K562 (cell line): ENCODE results near the gene THAP5. TPM values are rescaled to one million over a fixed set of nuclear protein-coding genes. Genes with fewer than 3 reads are reported as not detected.

Experiments used
- ATAC-seq: fragments of 200-7000 bp; cut with Tn5 transposase; 3 replicates; pipeline ENCODE4 v1.9.1; 2020; ENCODE audit warnings: moderate library complexity
- BruUV-seq: library from RNA; stranded (reverse); fragments of 400-500 nt; replicated peaks from 2 replicates; lab custom pipeline; 2021; lab: Mats Ljungman, UMichigan
- CTCF ChIA-PET: fragments of 300-600 bp; formaldehyde crosslinking; extraction: SDS; loops from one replicate; lab custom pipeline; 2021; ENCODE audit warnings: low intra/inter-chr PET ratio; lab: Yijun Ruan, JAX
- POLR2A ChIA-PET: fragments of 300-600, 350-650 bp; sonication (Branson Sonifier 250); formaldehyde crosslinking; extraction: SDS; loops from one replicate; lab custom pipeline; 2021; ENCODE audit warnings: antibody characterized with exemption, inconsistent platforms; lab: Yijun Ruan, JAX
- DNase-seq, 4 experiments: peaks; one replicate each; pipeline versions ENCODE4 v3.0.0 to v3.0.0-alpha.2; 2011 to 2018; ENCODE audit warnings: low spot score in 3 of 4, mixed read lengths in 3 of 4; ENCODE audit errors: extremely low read depth in 1 of 4
- FAIRE-seq: peaks from 2 replicates; lab custom pipeline; 2011; peaks lifted over from hg19 to GRCh38; lab: Jason Lieb, UNC
- H2AFZ ChIP-seq: 2 replicates; pipeline ENCODE4 v1.6.0; 2011; ENCODE audit warnings: low read depth, low read length, control low read depth, inconsistent platforms
- H3K27ac ChIP-seq: fragments of 200-600 bp; 3 replicates; pipeline ENCODE4 v1.8.0; 2011; ENCODE audit warnings: low read depth, mild to moderate bottlenecking, control low read depth, inconsistent platforms, low read length, moderate library complexity, mixed read lengths; ENCODE audit errors: extremely low read depth
- H3K27me3 ChIP-seq, 2 experiments: fragments of 300-600 bp in 1 of 2; 2 replicates in 1 of 2; 3 replicates in 1 of 2; pipeline versions ENCODE4 v1.6.0 to v1.8.0; 2011; ENCODE audit warnings: inconsistent platforms in 2 of 2, low read length in 2 of 2, mild to moderate bottlenecking in 1 of 2, mixed read lengths in 1 of 2, moderate library complexity in 1 of 2; ENCODE audit not compliant: control insufficient read depth in 2 of 2, insufficient read depth in 2 of 2
- H3K36me3 ChIP-seq: fragments of 300-600 bp; 3 replicates; pipeline ENCODE4 v1.8.0; 2011; ENCODE audit warnings: mild to moderate bottlenecking, low read length, inconsistent platforms; ENCODE audit not compliant: control insufficient read depth, insufficient read depth
- H3K4me1 ChIP-seq, 2 experiments: fragments of 200-600 bp in 1 of 2; replicated peaks in 1 of 2; 2 replicates in 1 of 2; 3 replicates in 1 of 2; pipeline versions ENCODE4 v1.5.1 to v1.8.0; 2011; ENCODE audit warnings: inconsistent platforms in 2 of 2, low read length in 2 of 2, mild to moderate bottlenecking in 1 of 2, mixed read lengths in 1 of 2, moderate library complexity in 1 of 2; ENCODE audit not compliant: control insufficient read depth in 2 of 2, insufficient read depth in 2 of 2
- H3K4me2 ChIP-seq: 2 replicates; pipeline ENCODE4 v1.6.1; 2011; ENCODE audit warnings: low read length, control low read depth, inconsistent platforms, mixed read lengths; ENCODE audit not compliant: insufficient read depth
- H3K4me3 ChIP-seq: fragments of 200-600 bp; sonication (generic), shearing (Covaris generic); 2 replicates; pipeline ENCODE4 v1.5.1; 2016; ENCODE audit warnings: control low read depth, inconsistent platforms
- H3K79me2 ChIP-seq: fragments of 200-600 bp; 3 replicates; pipeline ENCODE4 v1.8.0; 2011; ENCODE audit warnings: low read length, inconsistent platforms; ENCODE audit not compliant: control insufficient read depth, insufficient read depth
- H3K9ac ChIP-seq, 2 experiments: 2 replicates each; pipeline versions ENCODE4 v1.6.0 to v1.6.1; 2011; ENCODE audit warnings: low read depth in 2 of 2, low read length in 2 of 2, control low read depth in 1 of 2, inconsistent platforms in 1 of 2, mild to moderate bottlenecking in 1 of 2, mixed read lengths in 1 of 2; ENCODE audit not compliant: insufficient read depth in 1 of 2
- H3K9me1 ChIP-seq: one replicate; pipeline ENCODE4 v1.6.0; 2011; ENCODE audit warnings: inconsistent platforms, mild to moderate bottlenecking, low read length, moderate library complexity; ENCODE audit not compliant: control insufficient read depth, insufficient read depth
- H3K9me3 ChIP-seq: replicated peaks from 2 replicates; pipeline ENCODE4 v1.5.1; 2011; ENCODE audit warnings: low read depth, low read length, inconsistent platforms; ENCODE audit not compliant: control insufficient read depth, insufficient read depth
- H4K20me1 ChIP-seq: replicated peaks from 2 replicates; pipeline ENCODE4 v1.6.1; 2011; ENCODE audit warnings: low read length, inconsistent platforms, mixed read lengths; ENCODE audit not compliant: control insufficient read depth, insufficient read depth
- ARID3B ChIP-seq: fragments of 250-450 bp; sonication (Bioruptor Pico); IDR thresholded peaks from 2 replicates; pipeline ENCODE4 v1.4.0; 2020; ENCODE audit warnings: borderline replicate concordance
- ASH1L ChIP-seq: fragments of 450-650 bp; IDR thresholded peaks from 2 replicates; pipeline ENCODE4 v1.6.1; 2018; ENCODE audit warnings: borderline replicate concordance, mild to moderate bottlenecking, low read depth; ENCODE audit not compliant: partially characterized antibody
- BHLHE40 ChIP-seq: IDR thresholded peaks from 2 replicates; pipeline ENCODE4 v1.6.1; 2011; ENCODE audit warnings: low read length, improper control_type of control experiment
- CREB1 ChIP-seq, 2 experiments: sonication (generic) in 1 of 2; formaldehyde crosslinking in 1 of 2; IDR thresholded peaks; 2 replicates each; pipeline versions ENCODE4 v1.6.1 to v1.8.0; 2012 to 2022; ENCODE audit warnings: inconsistent platforms in 1 of 2, mild to moderate bottlenecking in 1 of 2, missing genetic modification reagents in 1 of 2, moderate library complexity in 1 of 2
- HBP1 ChIP-seq: fragments of 450-650 bp; formaldehyde crosslinking; IDR thresholded peaks from 2 replicates; pipeline ENCODE4 v1.4.0; 2022; ENCODE audit warnings: missing genetic modification characterization
- MAX ChIP-seq: sonication (generic); formaldehyde crosslinking; IDR thresholded peaks from 2 replicates; pipeline ENCODE4 v1.9.0; 2022; ENCODE audit warnings: mild to moderate bottlenecking, missing genetic modification reagents
- NONO ChIP-seq, 2 experiments: fragments of 200-400 bp in 1 of 2; fragments of 450-650 bp in 1 of 2; formaldehyde crosslinking in 1 of 2; IDR thresholded peaks; 2 replicates each; pipeline ENCODE4 v1.6.1; 2017; ENCODE audit warnings: low read depth in 2 of 2, mild to moderate bottlenecking in 2 of 2, moderate library complexity in 2 of 2, low read length in 1 of 2
- PHF21A ChIP-seq: fragments of 450-650 bp; IDR thresholded peaks from 2 replicates; pipeline ENCODE4 v1.6.1; 2017; ENCODE audit warnings: low read depth, borderline replicate concordance
- POLR2A ChIP-seq: fragments of 450-650 bp; conservative IDR thresholded peaks from 2 replicates; pipeline ENCODE4 v1.6.1; 2016
- PTRF ChIP-seq: fragments of 450-650 bp; IDR thresholded peaks from 2 replicates; pipeline ENCODE4 v1.6.1; 2016; ENCODE audit warnings: mild to moderate bottlenecking, missing genetic modification characterization, missing compliant biosample characterization
- RFX1 ChIP-seq: fragments of 450-650 bp; IDR thresholded peaks from 2 replicates; pipeline ENCODE4 v1.6.1; 2016; ENCODE audit warnings: mild to moderate bottlenecking, moderate library complexity
- SMC3 ChIP-seq: conservative IDR thresholded peaks from 2 replicates; pipeline ENCODE4 v1.6.1; 2011; ENCODE audit warnings: low read depth, low read length, improper control_type of control experiment; ENCODE audit not compliant: insufficient read depth
- TCF7L2 ChIP-seq: fragments of 150-350 bp; IDR thresholded peaks from 2 replicates; pipeline ENCODE4 v1.6.1; 2016; ENCODE audit warnings: low read depth, mild to moderate bottlenecking, low read length, moderate library complexity
- ZBTB26 ChIP-seq: fragments of 450-650 bp; formaldehyde crosslinking; IDR thresholded peaks from 2 replicates; pipeline ENCODE4 v1.4.0; 2022; ENCODE audit warnings: missing genetic modification characterization
- ZBTB5 ChIP-seq: fragments of 450-650 bp; IDR thresholded peaks from 2 replicates; pipeline ENCODE4 v1.6.1; 2017; ENCODE audit warnings: antibody characterized with exemption
- ZNF23 ChIP-seq: fragments of 250-450 bp; sonication (Bioruptor Pico); IDR thresholded peaks from 2 replicates; pipeline ENCODE4 v1.4.0; 2020; ENCODE audit warnings: mild to moderate bottlenecking
- ZNF707 ChIP-seq: fragments of 250-450 bp; sonication (Bioruptor Pico); conservative IDR thresholded peaks from 2 replicates; pipeline ENCODE4 v1.8.0; 2022; ENCODE audit warnings: inconsistent platforms, mild to moderate bottlenecking, moderate library complexity
- WGBS: fragments of 100-300 bp; shearing (Covaris generic); methylation state at CpG from one replicate; pipeline ENCODE4 v1.1.6; 2016; ENCODE audit warnings: low coverage, mixed read lengths; ENCODE audit not compliant: insufficient coverage; ENCODE audit errors: missing lambda C conversion rate; 5-methylcytosine and 5-hydroxymethylcytosine counted together
- in situ Hi-C: fragments of 300-500 bp; cut with MboI; formaldehyde crosslinking; loops from 4 replicates; pipeline ENCODE4 v1.15.0; 2018; ENCODE audit warnings: inconsistent platforms, mixed read lengths
- intact Hi-C: fragments of 100-400 bp; cut with micrococcal nuclease; formaldehyde crosslinking; loops from 2 replicates; pipeline ENCODE4 v1.14.2; 2022
- polyA plus RNA-seq, 8 experiments: library from polyadenylated mRNA; depleted of rRNA in 4 of 8; stranded (reverse) in 5 of 8; unstranded in 3 of 8; fragments of >200 nt; fragmentation: Nextera tagmentation in 2 of 8; fragmentation: Illumina TruSeq in 1 of 8; extraction: Ambion mirVana in 2 of 8; extraction: Trizol in 1 of 8; gene quantifications; 2 replicates each; pipeline versions ENCODE4 v1.2.1 to v1.2.3, GENCODE V29; 2011 to 2014; ENCODE audit warnings: inconsistent platforms in 1 of 8, missing spikeins in 1 of 8
- total RNA-seq, 7 experiments: library from RNA; depleted of rRNA in 6 of 7; stranded (reverse); fragments of >200 nt in 6 of 7; fragmentation: Illumina TruSeq in 2 of 7; extraction: Trizol in 2 of 7; gene quantifications; 2 replicates each; pipeline versions ENCODE4 v1.2.1 to v1.2.3, GENCODE V29; 2011 to 2021; ENCODE audit warnings: low replicate concordance in 1 of 7

Gene THAP5
- total and polyA plus RNA-seq, 9 of the 15 experiments (the other 6 are each of a cell fraction or from before 2014, with no cell fraction given) = 16.5 to 58.1 (median 28.2) TPM

- intact Hi-C loops (no loop called here), in situ Hi-C loops (no loop called here)
- Histone ChIP-seq H3K9me3 (peaks cover 6% of the 10 kb centered on the region; the same call in 1 of the 2 replicates), H3K4me3 (no peak overlapping the region), H3K36me3 (peaks cover 38% of the 10 kb centered on the region), H3K4me1 (peaks cover 0 to 13% of the 10 kb centered on the region in 2 experiments; a peak in 2 of 5 replicates), H2AFZ (no peak overlapping the region), H4K20me1 (no peaks in the 10 kb centered on the region), H3K4me2 (no peak overlapping the region), H3K79me2 (peaks cover 30% of the 10 kb centered on the region), H3K9me1 (no peaks in the 10 kb centered on the region), H3K27ac (no peak overlapping the region), H3K9ac (no peak overlapping the region), H3K27me3 (no peaks in the 10 kb centered on the region)
- 80% methylated on average over 1 of the region's 1 CpG for WGBS
- ChIA-PET POLR2A (interaction anchor here (1.4 to 3.6 kb wide), 2 partner anchors 9 to 11 kb away, joined by 4 to 16 read pairs; no protein-coding TSS in a partner anchor), CTCF (no interaction called here)
- no peak for FAIRE-seq
- no peak for DNase-seq
- peak; percentile 12 for ATAC-seq
- BruUV-seq = no TSS peak
- TF ChIP-seq SMC3 (no peak), ZBTB26 (CRISPR knock-in tag) (0 out of 2 replicates have a peak, but pooled peaks have one; percentile 17), ASH1L (no peak), BHLHE40 (no peak), ZNF23 (CRISPR knock-in tag) (no peak), CREB1 (IDR thresholded peaks at IDR 0.05) (no peak), CREB1 (CRISPR knock-in tag; IDR thresholded peaks at IDR 0.05) (no peak), TCF7L2 (no peak), PTRF (tag) (no peak), RFX1 (no peak), POLR2A (0 out of 2 replicates have a peak, but pooled peaks have one; percentile 26), PHF21A (no peak), NONO (IDR thresholded peaks at IDR 0.05; ENCODE audit: low read depth in 2 of 2, low read length in 1 of 2) (no peak), ZNF707 (CRISPR knock-in tag) (no peak), MAX (no peak), ARID3B (CRISPR knock-in tag) (no peak), ZBTB5 (no peak; the same call in 1 of the 2 replicates), HBP1 (0 out of 2 replicates have a peak, but pooled peaks have one; percentile 28)
Measured at GRCh38 chr7:108576116-108576515, 6.6 kb upstream of the THAP5 start.
